ENCODE results near the gene NEMP2.

NEMP2 gene

DNA sequence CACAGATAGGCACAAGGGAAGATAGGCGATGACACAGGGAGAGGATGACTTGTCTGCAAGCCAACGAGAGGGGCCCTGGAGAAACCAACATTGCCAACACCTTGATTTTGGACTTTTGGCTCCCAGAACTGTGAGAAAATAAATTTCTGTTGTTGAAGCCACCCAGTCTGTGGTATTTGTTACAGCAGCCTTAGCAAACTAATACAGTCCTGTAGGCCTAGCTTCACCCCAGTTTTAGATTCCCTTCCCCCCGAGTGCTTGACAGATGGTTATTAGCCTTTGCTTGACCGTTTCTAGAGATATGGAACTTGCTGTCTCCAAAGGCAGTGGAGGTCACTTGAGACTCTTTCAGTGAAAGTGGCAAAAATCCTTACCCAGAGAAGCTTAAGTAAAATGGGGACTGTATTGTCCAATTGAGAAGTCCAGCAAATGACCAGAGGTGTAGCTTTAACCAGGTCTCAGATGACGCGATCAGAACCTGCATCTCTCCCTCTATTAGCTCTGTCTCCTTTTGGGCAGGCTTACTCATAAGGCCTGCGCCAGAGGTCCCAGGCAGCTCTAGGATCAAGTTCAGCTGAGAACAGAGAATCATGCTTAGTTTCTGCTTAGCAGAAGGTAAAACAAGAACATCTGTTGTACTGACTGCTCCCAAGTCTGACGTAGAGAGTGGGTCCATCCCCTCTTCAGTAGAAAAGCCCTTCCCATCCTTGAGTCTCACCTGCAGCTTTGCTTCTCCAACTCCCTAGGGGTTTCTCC is 76.0 kb downstream of the NEMP2 start:
- H3K9me3 ChIP-seq (replicated peaks; ENCODE audit: insufficient read depth, low read length), result no peaks in the 10 kb centered on the region
- H3K9me2 ChIP-seq (replicated peaks; ENCODE audit: insufficient read depth, low read length), result no peaks in the 10 kb centered on the region
- no peaks in the 10 kb centered on the region for H3K36me3 ChIP-seq (replicated peaks; ENCODE audit: insufficient read depth, low read length)
- no peak for DNase-seq
- no peak overlapping the region for H3K4me2 ChIP-seq (ENCODE audit: low read depth, low read length)
- peaks cover 10% of the 10 kb centered on the region for H3K79me2 ChIP-seq (ENCODE audit: low read length)
- TF ChIP-seq EZH2 (optimal IDR thresholded peaks at IDR 0.05; ENCODE audit: low read depth, low read length) (no peak), EZH2phosphoT487 (IDR thresholded peaks at IDR 0.05; ENCODE audit: low read length) (no peak)
- TF ChIP-seq, protein P1, sequence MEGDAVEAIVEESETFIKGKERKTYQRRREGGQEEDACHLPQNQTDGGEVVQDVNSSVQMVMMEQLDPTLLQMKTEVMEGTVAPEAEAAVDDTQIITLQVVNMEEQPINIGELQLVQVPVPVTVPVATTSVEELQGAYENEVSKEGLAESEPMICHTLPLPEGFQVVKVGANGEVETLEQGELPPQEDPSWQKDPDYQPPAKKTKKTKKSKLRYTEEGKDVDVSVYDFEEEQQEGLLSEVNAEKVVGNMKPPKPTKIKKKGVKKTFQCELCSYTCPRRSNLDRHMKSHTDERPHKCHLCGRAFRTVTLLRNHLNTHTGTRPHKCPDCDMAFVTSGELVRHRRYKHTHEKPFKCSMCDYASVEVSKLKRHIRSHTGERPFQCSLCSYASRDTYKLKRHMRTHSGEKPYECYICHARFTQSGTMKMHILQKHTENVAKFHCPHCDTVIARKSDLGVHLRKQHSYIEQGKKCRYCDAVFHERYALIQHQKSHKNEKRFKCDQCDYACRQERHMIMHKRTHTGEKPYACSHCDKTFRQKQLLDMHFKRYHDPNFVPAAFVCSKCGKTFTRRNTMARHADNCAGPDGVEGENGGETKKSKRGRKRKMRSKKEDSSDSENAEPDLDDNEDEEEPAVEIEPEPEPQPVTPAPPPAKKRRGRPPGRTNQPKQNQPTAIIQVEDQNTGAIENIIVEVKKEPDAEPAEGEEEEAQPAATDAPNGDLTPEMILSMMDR (IDR thresholded peaks at IDR 0.05; ENCODE audit: low read length), result no peak
- no peaks in the 10 kb centered on the region for H3F3A ChIP-seq (ENCODE audit: insufficient read depth, low read length)
- H3K4me3 ChIP-seq (ENCODE audit: low read length), result no peak overlapping the region
- no peaks in the 10 kb centered on the region for H4K20me1 ChIP-seq (ENCODE audit: insufficient read depth, low read length)
- H3K27ac ChIP-seq (ENCODE audit: low read length), result no peak overlapping the region
- no peak overlapping the region for H2AFZ ChIP-seq (ENCODE audit: low read length)
- no peaks in the 10 kb centered on the region for H3K4me1 ChIP-seq (ENCODE audit: low read length)
- H3K9ac ChIP-seq (ENCODE audit: low read length), result no peak overlapping the region
- H3K27me3 ChIP-seq (replicated peaks; ENCODE audit: insufficient read depth, low read length), result no peaks in the 10 kb centered on the region

DNA sequence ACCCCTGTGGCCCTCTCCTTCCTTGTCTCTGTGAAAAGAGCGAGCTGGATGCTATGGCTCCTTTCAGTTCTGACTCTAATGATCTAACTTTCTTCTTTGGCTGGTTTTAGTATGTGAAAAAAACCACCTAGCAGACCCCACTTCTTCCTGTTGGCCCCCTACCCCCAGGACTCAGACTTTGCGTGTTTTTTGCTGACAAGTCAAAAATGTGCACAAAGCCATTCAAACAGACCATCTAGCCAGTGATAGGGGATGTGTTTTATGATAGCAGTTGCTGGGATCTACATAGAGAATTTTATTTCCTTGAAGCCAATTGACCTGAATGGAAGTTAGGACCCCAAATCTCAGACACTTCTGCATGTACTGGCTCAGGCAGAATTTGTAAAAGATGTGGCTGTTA is 77.3 kb downstream of the NEMP2 start:
- H3K4me3 ChIP-seq (ENCODE audit: low read length), result no peak overlapping the region
- H4K20me1 ChIP-seq (ENCODE audit: insufficient read depth, low read length), result no peaks in the 10 kb centered on the region
- no peaks in the 10 kb centered on the region for H3K9me2 ChIP-seq (replicated peaks; ENCODE audit: insufficient read depth, low read length)
- no peak overlapping the region for H3K27ac ChIP-seq (ENCODE audit: low read length)
- H3K79me2 ChIP-seq (ENCODE audit: low read length), result peaks cover 4% of the 10 kb centered on the region; the same call in 1 of the 2 replicates
- no peaks in the 10 kb centered on the region for H3K27me3 ChIP-seq (replicated peaks; ENCODE audit: insufficient read depth, low read length)
- no peak for TF ChIP-seq EZH2phosphoT487 (IDR thresholded peaks at IDR 0.05; ENCODE audit: low read length)
- TF ChIP-seq, protein P1 (IDR thresholded peaks at IDR 0.05; ENCODE audit: low read length), result no peak
- TF ChIP-seq EZH2 (optimal IDR thresholded peaks at IDR 0.05; ENCODE audit: low read depth, low read length), result no peak
- H3K4me2 ChIP-seq (ENCODE audit: low read depth, low read length), result no peak overlapping the region
- no peak overlapping the region for H2AFZ ChIP-seq (ENCODE audit: low read length)
- H3K9me3 ChIP-seq (replicated peaks; ENCODE audit: insufficient read depth, low read length), result no peaks in the 10 kb centered on the region
- H3K4me1 ChIP-seq (ENCODE audit: low read length), result no peaks in the 10 kb centered on the region
- no peak overlapping the region for H3K9ac ChIP-seq (ENCODE audit: low read length)
- no peak for DNase-seq
- no peaks in the 10 kb centered on the region for H3F3A ChIP-seq (ENCODE audit: insufficient read depth, low read length)
- H3K36me3 ChIP-seq (replicated peaks; ENCODE audit: insufficient read depth, low read length), result no peaks in the 10 kb centered on the region

DNA sequence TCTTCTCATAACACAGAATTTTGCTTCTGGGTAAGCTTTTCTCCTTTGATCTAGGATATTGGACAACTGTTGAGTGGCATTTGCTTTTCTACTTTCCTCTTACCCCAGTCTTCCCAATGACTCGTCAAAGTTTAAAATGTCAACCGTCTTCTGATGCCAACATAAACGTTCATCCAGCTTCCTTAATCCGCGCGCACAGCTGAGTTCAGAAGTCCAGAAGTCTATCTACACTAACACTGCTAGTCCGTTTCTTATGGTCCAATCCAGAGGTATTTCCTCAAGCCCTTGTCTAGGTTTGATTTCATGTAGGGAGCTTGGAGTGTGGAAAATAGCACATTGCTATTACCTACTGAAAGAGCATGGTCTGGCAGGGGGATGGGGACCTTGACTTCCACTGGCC is 77.7 kb downstream of the NEMP2 start:
- H3K27me3 ChIP-seq (replicated peaks; ENCODE audit: insufficient read depth, low read length), result no peaks in the 10 kb centered on the region
- H3K4me1 ChIP-seq (ENCODE audit: low read length), result no peaks in the 10 kb centered on the region
- H3K79me2 ChIP-seq (ENCODE audit: low read length), result peaks cover 4% of the 10 kb centered on the region; the same call in 1 of the 2 replicates
- no peaks in the 10 kb centered on the region for H3K9me2 ChIP-seq (replicated peaks; ENCODE audit: insufficient read depth, low read length)
- H3K9ac ChIP-seq (ENCODE audit: low read length), result no peak overlapping the region
- H3K4me3 ChIP-seq (ENCODE audit: low read length), result no peak overlapping the region
- H3K4me2 ChIP-seq (ENCODE audit: low read depth, low read length), result no peak overlapping the region
- no peaks in the 10 kb centered on the region for H3K9me3 ChIP-seq (replicated peaks; ENCODE audit: insufficient read depth, low read length)
- no peak overlapping the region for H3K27ac ChIP-seq (ENCODE audit: low read length)
- no peak overlapping the region for H2AFZ ChIP-seq (ENCODE audit: low read length)
- no peaks in the 10 kb centered on the region for H4K20me1 ChIP-seq (ENCODE audit: insufficient read depth, low read length)
- H3F3A ChIP-seq (ENCODE audit: insufficient read depth, low read length), result no peaks in the 10 kb centered on the region
- no peaks in the 10 kb centered on the region for H3K36me3 ChIP-seq (replicated peaks; ENCODE audit: insufficient read depth, low read length)
- DNase-seq, result no peak
- TF ChIP-seq EZH2 (optimal IDR thresholded peaks at IDR 0.05; ENCODE audit: low read depth, low read length) (no peak), EZH2phosphoT487 (IDR thresholded peaks at IDR 0.05; ENCODE audit: low read length) (no peak)
- TF ChIP-seq, protein P1 (IDR thresholded peaks at IDR 0.05; ENCODE audit: low read length), result no peak
